ENCODE data around the gene PLEKHA6.
A peak's percentile ranks its signal among the peaks of the same experiment; 100 is the strongest.
"Not testable (repeated sequence)": the region's sequence is repeated elsewhere in the genome, so short reads cannot be mapped to it uniquely, and the experiment has no call there.

The PLEKHA6 gene

DNA sequence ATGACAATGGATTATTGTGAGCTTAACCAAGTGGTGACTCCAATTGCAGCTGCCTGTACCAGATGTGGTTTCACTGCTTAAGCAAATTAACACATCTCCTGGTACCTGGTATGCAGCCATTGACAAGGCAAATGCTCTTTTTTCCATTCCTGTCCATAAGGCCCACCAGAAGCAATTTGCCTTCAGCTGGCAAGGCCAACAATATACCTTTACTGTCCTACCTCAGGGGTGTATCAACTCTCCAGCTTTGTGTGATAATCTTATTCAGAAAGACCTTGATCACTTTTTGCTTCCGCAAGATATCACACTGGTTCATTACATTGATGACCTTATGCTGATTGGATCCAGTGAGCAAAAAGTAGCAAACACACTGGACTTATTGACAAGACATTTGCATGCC is 122.2 kb downstream of the PLEKHA6 start:
- DNase-seq (ENCODE audit: low spot score): not testable (repeated sequence)

DNA sequence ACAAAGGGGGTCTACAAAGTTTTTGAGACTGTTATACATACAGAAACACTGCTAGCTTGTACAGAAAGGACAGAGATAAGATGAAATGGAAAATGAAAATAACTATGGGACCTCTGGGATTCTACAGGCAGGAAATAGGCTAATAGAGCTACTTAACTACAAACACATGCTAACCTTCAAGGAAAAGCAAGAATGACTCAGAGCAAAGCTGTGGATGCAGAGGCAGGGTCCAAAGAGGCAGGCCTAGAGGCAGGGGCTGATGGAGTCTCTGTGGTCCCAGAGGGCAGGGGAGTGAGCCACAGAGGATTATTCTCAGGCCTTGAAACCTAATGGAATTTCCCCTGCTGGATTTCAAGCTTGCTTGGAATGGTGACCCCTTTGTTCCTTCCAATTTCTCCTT is 127.2 kb downstream of the PLEKHA6 start:
- peak; percentile 28 for DNase-seq (ENCODE audit: low spot score)

DNA sequence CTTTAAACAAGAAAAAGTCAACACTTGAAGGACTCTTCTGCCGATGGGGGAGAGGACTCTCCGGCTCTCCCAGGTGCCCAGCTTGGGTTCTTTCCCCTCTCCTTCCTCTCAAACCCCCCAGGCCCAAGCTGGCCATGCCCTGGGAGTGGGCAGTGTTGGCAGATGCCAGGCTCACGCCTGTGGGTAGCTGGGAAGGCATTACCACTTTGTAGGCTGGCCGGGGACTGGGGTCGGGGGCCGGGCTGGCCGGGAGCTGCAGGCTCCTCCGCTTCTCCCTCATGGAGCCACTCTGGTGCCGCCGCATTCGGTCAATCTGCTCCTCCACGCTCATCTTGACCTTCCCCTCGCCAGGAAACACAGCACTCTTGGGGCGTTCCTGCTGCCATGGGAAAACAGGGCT is 129.5 kb downstream of the PLEKHA6 start:
- DNase-seq (ENCODE audit: low spot score): no peak

DNA sequence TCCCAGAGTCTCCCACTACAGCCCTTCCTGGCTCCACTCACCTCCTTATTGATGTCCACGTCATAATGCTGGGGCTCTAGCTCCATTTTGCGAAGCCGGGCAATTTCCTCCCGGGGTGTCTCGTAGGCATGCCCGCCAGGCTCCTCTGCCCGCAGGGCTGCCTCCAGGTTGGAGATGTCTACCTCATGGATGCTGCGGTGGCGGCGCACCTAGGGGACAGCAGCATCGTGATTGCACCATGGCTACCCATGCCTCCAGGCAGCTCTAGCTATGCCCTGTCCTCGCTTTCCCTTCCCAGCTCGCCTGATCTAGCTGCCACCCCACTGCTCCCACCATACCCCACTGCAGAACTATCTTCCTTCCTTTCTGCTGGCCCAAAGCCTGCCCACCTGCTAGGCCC is 130.8 kb downstream of the PLEKHA6 start:
- no peak for DNase-seq (ENCODE audit: low spot score)

DNA sequence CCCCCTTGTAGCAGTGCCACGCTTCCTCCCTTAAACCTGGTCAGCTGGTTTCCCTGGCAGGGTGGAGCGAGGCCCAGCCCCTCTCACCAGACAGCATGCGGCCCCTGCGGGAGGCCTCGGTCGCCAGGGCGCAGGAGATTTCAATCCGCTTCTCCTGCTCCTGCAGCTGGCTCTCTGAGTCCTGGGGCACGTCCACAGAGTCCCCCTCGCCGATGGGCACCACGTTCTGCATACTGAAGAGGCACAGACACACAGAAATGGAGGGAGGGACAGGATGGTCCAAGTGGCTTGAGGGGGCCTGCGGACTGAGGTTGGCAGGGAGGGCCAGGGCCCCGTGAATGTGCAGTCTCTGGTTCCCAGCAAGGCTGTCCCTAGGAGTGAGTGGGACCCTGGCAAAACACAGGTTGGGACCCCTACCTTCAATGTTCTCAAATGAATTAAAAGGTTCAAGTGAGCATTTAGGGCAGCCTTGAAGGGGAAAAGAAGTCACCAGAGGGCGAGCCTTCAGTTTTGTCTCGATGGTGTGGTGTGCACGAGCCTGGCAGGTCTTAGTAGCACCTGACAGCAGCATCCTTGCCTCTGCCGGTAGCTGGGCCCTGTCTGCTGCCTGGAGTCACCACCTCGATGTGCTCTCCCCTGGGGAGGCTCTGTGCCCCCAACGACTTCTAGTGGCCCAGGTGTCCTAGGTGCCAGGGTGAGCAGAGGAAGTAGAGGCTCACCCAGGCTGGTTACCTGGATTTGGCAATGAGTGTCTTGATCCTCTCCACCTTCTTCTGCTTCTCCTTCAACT is 131.5 kb downstream of the PLEKHA6 start:
- no peak for DNase-seq (ENCODE audit: low spot score)

DNA sequence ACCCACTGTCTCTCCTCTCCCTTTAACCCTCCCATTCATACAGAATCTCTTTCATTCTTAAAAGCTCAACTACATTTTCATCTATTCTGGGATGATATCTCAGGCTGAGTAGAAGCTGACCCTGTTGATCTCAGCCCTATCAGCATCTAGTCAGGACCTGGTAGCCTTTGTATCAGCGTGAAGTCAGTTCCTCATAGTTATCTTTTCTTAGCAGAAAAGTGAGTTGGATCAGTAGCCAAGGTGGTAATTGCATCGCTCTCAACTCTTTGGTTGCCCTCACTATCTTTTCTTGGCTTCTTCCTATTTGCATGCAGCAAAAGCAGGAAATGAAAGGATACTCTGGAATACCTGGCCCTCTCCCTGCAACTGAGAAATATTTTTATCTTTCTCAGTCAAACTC is 132.4 kb downstream of the PLEKHA6 start:
- DNase-seq (ENCODE audit: low spot score): no peak

DNA sequence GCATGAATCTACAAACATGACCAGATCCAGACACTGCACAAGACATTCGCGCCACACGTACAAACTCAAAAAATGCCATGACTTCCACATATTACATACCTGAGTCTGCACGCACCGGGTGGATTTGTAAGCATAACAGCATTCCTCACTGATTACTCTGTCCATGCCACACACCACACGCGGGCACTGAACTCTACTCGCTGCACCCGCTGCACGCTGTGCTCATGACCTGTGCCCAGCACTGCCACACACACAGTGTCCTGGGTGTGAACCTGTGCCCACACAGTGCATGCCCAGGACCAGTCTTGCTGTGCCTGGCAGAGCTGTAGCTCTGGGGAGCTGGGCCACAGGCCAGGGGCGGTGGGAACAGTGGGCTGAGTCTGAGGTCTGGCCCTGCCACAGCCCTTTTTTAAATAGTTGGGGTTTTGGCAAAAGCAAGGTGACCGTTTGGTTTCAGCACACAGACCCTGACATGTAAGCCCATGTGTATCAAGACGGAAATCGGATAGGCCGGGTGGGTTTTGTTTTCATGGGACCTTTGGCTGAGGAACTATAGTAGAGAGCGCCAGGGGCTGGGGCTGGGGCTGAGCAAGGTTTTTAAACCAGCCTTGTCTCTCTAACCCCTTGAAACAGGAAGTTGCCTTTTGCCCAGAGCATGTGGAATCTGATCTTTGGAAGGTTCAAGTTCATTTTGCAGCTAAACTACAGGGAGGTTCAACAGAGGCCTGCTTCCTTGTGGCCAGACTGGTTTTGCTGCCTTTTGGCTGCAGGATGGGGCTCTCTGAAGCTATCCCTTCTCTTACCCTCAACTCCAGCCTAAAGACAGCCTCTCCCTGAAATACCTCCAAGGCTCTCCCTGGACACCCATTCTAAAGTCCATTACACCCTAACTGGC is 133.6 kb downstream of the PLEKHA6 start:
- DNase-seq (ENCODE audit: low spot score): no peak

DNA sequence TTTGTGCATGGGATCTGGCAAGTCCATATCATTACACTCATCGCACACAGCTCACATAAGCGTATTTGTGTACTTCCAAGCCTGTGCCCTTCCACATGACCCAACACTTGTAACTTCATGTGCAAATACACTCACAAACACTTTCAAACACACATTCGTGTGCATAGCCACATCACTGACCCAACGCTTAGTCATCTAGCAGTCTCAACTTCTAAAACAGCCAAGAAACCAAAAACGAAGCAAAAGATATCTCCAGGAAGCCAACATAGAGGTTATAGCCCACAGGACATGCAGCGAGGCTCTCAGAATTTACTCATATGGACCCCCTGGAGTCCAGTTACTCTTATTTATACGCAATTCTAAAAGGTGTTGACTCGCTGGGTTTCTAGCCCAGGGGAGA is 135.1 kb downstream of the PLEKHA6 start:
- no peak for DNase-seq (ENCODE audit: low spot score)

DNA sequence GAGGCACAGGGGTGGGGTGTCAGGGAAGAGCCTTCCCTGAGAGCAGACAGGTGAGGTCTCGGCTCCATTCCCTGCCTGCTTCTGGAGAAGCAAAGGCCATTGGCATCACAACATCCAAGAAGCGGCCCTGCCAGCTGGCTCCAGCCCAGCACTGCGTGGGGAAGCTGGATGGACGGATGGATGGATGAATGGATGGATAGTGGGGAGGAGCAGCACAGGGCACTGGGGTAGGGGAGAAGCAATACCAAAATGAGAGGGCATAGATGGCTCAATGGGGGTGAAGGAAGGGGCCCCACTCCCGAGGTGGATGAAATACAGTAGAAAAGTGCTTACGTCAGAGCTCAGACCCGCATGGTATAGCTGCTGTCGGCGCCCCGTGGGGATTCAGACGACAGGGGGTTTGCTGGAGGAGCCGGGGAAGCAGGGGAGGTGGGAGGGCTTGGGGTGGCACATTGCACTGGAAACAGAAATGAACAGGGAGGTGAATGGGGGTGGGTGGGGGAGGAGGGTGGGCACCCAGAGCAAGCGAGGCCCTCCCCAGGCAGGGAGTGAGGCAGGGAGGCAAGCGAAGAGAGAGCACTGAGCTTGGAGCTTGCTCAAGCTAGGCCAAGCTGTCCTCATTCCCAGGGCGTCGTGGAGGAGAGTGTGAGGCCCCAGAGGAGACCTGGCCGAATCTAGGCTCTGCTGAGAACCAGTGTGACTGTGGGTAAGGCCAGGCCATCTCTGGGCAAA is 136.4 kb downstream of the PLEKHA6 start:
- DNase-seq (ENCODE audit: low spot score): no peak

DNA sequence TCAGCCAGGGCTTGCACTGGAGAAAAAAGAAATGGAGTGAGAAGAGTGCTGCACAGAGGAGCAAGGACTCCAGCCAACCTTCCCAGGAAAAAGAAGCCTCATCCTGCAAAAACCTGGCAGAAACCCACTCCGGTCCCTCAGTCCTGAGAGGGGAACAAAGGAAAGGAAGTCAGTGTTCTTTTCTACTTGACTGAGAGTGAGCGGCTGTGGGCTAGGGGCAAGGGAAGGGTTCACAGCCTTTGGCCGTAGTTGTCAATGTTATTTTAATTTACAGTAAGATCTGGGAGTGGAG is 137.0 kb downstream of the PLEKHA6 start:
- DNase-seq (ENCODE audit: low spot score): no peak

DNA sequence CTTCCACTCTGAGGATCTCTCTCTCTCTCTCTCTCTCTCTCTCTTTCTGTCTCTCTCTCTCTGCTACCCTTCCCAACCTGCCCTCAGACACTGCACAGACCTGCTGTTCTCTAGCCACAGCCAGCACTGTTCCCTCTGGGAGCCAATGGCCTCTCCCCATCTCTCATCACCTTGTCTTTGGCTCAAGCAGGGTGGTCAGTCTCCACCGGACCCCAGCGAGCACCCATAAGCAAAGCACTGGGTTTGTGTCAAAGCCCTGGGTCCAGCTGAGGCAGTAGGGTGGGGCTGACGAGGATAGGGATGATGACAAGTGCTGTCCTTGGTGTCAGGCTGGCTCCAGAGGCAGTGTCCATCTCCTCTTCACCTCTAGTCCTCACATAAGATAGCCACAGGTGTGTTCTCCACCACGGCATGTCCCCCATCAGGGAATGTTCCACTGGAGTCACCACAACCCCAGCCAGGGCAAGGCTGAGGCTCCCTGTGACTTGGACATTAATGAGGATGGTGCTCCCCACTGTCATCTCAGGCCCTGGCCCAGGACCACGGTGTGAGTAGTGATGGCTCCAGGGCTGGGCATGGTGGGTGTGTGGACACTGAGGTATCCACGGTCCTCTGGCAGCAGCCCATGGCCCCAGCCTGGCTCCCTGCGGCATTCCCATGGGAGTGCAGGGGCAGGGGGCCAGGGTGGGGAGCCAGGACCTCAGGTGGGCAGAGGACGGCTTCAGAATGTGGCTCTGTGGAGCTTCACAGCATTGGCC is 137.5 kb downstream of the PLEKHA6 start:
- no peak for DNase-seq (ENCODE audit: low spot score)

DNA sequence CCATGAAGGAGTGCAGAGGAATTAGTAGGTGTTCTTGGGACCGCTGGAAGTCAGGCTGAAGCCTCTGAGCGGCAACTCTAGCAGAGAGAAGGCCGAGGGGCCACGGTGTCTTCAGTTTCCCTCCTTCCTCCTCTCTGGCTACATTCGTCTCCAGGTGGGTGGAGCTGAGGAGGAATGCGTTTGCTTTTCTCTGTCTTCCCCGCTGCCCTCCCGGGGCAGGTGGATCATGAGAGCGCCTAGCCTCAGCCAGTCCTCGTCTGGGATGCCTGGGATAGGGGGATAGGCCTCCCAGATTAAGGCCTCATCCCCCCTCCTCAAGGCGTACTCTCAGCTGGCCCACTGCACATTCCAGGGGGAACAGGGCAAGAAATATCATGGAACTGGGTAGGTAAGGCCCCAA is 138.5 kb downstream of the PLEKHA6 start:
- DNase-seq (ENCODE audit: low spot score): no peak

DNA sequence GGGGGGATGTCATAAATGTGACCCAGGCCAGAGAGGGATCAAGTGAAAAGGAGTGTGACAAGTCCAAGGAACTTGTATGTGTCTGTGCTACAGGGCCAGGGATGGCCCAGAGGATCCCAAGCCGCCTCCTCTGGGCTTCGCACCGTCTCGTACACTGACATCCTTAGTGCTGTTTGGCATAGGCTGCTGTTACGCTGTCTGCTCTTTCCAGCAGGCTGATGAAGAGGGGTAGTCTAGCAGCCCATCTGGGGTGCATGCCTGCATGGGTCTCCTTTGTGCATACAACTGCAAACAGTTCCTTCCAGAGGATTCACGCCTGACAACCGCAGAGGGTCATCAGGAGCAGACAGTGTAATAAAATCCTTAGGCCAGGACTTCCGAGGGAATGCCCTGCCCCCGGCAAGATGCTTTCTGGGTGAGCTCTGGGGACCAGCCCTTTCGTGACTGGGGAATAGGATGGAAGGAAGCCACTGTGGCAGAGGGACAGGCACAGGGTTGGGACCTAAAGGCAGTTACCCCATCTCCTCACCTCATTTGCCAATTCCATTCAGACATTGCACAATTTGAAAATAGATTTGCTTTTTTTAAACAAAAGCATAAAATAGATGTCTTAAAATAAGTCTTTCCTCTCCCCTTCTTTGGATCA is 139.6 kb downstream of the PLEKHA6 start:
- no peak for DNase-seq (ENCODE audit: low spot score)

DNA sequence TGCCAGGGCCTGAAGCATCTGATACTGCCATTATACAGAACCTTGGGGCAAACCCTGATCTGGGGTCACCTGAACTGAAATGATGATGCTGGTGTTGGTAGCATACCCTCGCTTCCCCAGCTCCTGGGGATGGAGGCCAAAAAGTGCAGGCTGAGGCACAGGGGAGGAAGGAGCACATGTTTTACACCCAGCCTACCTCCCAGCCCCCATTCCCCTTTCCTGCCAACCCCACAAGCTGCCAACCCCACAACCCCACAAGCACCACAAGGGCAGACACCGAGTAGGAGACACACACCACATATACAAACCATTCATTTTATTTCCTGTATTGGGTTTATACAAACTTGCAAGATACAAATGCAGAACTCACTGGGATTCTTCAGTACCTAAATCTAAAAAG is 141.2 kb downstream of the PLEKHA6 start:
- DNase-seq (ENCODE audit: low spot score): no peak

DNA sequence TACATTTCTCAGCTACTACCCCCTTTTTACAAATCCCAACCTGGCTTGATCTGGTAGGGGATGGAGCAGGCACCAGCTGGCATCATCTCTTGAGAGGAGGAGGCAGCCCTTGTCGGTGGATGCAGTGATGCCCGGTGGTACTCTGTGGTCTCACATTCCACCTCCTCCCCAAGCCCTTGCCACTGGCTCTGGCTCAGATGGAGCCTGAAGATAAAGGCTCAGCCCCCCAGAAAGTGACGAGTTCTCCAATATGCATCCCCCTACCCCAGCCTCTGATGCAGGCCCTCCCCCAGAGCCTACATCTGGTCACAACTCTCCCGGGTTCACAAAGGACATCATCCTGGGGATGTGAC is 142.1 kb downstream of the PLEKHA6 start:
- DNase-seq (ENCODE audit: low spot score): no peak

DNA sequence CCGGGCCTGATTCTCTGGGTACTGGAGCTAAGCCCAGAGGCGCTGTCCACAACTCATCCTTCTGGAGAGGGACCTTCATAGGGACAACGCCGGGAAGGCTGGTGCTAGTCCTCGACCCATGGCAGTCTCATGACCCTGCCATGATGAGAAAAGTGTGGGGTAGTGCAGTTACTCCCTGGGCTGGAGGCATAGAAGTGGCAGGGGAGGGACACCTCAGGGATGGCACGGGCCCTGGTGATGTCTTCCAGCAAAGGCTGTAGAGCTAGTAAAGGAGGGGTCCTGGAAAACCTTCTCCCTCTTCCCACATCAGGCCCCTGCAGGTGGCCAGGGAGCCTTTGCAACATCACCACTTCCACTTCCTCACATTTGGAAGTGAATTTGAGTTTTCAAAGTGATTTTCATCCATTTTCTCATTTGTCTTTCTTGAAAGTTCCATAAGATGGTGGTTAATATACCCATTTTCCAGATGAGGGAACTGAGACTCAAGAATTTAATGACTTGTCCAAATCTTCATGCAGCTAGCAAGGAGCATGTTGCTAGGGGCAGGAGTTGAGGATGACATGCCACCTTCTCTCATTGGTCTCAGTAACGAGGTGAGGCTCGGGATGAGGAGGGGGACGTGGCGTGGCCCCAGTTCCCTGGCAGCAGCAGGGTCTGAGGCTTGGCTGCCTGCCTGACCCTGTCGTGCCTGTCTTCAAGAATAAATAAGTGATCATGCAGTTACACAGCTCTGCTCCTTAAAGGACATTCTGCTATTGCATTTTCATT is 142.7 kb downstream of the PLEKHA6 start:
- no peak for DNase-seq (ENCODE audit: low spot score)

DNA sequence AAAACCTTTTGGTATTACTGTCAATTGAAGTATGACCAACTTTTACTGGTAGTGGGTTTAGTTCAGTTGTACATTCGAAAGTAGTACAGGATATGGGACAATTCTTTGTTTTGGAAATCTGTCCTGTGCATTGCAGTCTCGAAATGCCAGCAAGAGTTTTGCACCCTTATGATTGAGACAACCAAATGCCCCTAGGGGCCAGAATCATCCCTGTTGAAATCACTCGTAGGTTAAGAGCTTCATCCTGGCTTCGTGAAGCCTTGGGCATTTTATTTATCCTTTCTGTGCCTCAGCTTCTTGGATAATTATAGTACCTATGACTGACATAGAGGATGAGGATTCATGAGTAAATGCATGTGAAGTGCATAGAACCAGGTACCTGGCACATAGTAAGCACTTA is 143.5 kb downstream of the PLEKHA6 start:
- no peak for DNase-seq (ENCODE audit: low spot score)

DNA sequence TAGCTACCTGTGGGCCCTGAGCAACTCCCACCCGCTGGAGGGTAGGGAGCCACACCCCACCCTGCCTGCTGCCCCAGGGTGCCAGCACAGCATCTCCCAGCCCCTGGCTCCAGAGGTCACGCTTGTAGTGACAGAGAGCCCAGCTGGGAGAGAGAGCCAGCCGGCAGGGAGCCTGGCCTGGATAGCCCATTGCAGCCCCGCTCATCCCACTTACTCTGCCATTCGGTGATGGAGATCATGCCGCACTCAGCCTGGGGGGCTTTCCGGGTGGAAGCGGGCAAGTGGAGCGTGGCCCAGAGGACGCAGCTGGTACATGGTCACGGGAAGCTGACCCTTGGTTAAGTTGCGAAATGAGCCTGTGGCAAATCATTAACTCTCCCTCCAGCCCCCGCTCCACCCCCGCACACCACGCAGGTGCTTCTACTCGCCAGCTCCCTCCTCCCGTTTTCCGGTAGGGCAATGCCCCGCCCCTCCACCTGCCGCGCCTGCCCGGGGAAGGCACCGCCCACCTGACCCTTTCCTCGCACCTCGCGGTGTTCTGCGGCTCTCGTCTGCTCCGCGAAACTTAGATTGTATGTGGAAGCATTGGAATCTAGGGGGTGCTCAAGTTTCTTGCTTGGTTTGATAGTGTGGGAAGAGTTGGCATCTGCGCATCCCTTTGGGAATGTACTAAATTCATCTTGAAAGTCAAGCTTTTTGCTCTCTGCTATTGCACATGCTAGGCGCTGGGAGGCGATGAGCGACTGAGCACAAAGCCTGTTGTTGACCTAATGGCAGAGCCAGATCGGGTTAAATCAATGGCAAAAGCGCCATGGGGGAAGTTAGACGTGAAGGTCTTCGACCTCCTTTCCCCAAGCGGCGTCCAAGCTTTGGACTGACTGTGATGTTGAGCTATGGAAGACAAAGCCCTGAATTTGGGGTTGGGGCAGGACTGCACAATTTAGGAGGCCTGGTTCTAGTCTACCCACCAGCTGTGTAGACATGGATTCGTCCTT is 145.8 kb downstream of the PLEKHA6 start, which contains the start of gene GOLT1A:
Gene GOLT1A (minus strand): TSS at position 321 of the 995 bp plus-strand sequence. CDS start 82 bp downstream, at position 239.
- peak; percentile 66 for DNase-seq (ENCODE audit: low spot score)

DNA sequence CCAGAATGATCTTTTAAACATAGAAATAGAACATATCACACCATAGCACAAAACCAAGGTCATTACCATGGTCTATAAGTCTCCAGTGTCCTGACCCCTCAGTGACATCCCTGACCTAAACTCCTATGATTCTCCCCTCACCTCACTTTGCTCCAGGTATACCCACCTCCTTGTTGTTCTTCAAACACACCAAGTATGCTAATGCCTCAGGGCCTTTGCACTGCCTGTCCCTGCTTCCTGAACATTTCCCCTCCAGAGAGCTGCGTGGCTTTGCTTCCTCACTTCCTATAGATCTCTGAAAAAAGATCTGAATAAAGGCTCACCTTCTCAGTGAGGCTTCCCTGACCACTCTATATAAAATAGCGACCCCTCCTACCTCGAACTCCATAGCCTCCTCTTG is 147.0 kb downstream of the PLEKHA6 start:
- no peak for DNase-seq (ENCODE audit: low spot score)

DNA sequence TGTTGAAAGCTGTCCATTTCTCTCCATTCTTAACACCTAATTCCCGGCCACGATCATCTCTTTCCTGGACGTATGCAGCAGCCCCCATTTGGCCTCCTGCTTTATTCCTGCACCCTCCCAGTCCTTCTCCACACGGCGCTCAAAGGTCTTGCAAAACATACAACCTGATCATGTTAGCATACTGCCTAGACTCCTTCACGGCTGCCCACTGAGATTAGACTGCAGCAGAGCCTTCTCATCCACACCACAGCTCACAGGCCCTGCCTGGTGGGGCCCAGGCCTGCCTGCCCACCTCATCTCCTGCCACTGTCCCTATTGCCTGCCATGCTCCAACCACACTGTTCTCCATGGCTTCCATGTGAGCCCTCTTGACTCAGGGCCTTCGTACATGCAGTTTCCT is 148.7 kb downstream of the PLEKHA6 start:
- DNase-seq (ENCODE audit: low spot score): no peak

All from AG08396 (cell line).